GM12801 (cell line): ENCODE measurements around the gene GPC6.

Experiments used
- TF ChIP-seq, protein P1 (sequence below): IDR thresholded peaks from one replicate; pipeline ENCODE4 v1.5.1; 2011; ENCODE audit warnings: control low read depth; ENCODE audit not compliant: insufficient read length; ENCODE audit errors: extremely low read depth

The GPC6 gene

DNA sequence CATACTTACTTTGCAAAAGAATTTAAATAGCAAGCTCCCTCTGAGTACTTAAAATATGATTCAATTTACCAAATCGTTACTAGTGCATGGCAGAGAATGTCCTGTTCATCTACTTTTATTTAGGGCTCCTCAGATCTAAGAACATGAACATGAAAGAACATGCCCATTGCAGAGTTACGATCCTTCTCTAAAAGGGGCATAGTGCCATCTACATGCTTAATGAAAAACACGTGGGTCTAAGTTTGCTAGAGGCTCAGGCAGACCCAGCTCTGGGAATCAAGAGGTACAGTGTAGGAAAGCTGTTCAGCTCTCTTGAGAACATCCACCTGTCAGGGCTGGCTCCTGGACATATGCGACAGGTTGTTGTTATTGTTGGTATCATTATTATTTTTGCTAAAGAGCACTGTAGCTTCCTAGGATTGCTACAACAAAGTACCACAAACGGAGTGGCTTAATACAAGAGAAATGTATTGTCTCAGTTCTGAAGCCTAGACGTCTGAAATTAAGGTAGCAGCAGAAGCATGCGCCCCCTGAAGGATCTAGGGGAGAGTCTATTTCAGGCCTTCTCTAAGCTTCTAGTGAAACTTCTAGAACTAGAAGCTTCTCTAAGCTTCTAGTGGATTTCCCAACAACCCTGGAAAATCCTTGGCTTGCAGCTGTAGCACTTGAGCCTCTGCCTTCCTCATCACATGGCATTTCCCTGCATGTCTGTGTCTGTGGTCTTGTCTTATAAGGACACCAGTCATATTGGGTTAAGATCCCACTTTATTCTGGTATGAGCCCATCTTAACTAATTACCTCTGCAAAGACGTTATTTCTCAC, 1119.0 kb downstream of the GPC6 start:
- TF ChIP-seq, protein P1, sequence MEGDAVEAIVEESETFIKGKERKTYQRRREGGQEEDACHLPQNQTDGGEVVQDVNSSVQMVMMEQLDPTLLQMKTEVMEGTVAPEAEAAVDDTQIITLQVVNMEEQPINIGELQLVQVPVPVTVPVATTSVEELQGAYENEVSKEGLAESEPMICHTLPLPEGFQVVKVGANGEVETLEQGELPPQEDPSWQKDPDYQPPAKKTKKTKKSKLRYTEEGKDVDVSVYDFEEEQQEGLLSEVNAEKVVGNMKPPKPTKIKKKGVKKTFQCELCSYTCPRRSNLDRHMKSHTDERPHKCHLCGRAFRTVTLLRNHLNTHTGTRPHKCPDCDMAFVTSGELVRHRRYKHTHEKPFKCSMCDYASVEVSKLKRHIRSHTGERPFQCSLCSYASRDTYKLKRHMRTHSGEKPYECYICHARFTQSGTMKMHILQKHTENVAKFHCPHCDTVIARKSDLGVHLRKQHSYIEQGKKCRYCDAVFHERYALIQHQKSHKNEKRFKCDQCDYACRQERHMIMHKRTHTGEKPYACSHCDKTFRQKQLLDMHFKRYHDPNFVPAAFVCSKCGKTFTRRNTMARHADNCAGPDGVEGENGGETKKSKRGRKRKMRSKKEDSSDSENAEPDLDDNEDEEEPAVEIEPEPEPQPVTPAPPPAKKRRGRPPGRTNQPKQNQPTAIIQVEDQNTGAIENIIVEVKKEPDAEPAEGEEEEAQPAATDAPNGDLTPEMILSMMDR, result no peak

DNA sequence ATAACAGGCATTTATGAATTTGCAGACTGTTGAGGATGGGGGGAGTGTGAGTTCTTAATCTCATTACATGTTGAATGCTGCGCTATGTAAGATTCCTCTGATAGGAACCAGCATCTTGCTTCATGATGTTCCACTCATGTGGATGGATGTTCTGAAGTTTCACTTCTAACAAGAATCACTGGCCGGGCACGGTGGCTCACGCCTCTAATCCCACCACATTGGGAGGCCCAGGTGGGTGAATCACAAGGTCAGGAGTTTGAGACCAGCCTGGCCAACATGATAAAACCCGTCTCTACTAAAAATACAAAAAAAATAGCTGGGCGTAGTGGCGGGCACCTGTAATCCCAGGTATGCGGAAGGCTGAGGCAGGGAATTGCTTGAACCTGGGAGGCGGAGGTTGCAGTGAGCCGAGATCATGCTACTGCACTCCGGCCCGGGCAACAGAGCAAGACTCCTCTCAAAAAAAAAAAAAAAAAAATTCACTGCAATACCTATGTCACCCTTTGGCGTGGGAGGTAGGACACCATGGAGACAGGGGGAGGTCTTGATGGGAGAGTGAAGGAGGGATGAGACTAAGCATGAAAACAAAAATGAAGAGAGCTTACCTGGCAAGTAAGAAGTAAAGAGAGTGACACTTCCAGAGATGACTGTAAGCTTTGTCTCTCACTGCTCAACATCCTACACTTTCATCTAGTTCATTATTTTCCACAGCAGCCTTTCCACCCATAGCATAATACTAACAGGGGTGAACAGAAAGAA, 1119.8 kb downstream of the GPC6 start:
- TF ChIP-seq, protein P1, result no peak

DNA sequence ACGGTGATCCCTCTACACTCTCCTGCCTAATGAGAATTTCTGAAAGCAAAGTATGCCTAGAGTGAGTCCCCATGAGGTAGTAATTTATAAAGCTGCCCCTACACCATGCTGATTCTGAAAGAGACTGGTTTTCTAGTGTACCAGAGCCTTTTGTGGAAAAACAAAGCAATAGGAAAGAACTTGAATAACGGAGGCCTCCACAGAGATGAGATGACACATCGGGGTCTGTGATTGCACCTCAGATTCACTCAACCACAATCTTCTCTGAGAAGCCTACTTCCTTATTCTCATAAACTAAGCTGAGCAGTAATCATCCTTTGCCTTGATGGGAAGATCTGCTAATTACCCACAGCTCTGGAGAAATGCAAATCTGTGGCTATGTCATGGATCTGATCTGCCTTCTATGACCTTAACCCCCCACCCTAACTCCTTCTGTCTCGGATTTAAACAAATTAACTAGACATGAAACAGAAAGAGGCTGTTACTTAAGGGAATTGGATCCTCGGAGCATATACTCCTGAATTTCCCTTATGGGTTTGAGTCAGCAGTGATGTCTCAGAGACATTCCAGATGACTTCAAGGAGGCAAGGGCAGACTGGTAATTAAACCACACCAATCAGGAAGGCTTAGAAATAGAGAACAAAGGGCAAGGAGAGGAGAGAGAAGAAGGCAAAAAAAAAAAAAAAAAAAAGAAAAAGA, 1124.8 kb downstream of the GPC6 start:
- TF ChIP-seq, protein P1, result no peak

DNA sequence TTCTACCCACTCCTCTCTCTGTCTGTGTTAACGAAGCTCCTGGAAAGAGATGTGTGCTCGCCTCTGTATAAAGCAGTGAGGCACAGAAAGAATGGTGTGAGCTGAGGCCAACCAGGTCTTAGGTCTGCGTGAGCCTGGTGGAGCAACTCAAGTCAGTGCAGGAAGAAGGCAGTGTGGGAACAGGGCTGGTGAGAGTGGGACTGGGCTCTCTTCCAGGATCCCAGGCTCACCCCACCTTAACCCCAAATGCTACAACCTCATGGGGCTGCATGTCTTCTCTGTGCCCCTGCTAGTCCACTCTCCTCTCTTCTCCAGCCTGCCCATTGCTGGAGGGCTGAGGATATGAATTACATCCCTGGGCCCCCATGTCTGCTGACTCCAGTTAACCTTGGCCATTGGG, 1125.5 kb downstream of the GPC6 start:
- TF ChIP-seq, protein P1, result no peak

DNA sequence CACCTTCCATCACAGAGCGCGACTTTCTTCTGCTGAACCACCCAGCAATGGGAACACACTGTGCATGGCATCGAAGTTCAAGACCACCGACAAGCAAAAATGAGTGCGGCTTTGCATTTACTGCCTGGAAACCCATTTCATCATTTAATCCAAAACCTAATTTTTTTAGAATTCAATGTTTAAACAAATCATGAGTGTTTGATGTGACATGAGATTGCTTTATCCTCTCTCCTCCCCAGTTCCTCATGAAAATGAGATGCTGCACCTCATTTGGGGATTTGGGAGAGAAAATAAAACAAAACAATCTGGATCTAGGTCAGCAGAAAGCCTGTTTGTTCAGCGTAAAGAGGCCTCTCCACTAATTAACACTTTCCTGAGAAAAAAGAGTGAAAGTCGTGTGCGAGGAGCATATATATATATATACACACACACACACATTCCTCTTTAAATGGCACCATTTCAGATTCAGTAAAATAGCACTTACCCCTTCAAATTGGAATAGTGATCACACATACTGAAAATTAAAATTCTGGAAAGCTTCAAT, 1126.6 kb downstream of the GPC6 start:
- TF ChIP-seq, protein P1, result no peak

DNA sequence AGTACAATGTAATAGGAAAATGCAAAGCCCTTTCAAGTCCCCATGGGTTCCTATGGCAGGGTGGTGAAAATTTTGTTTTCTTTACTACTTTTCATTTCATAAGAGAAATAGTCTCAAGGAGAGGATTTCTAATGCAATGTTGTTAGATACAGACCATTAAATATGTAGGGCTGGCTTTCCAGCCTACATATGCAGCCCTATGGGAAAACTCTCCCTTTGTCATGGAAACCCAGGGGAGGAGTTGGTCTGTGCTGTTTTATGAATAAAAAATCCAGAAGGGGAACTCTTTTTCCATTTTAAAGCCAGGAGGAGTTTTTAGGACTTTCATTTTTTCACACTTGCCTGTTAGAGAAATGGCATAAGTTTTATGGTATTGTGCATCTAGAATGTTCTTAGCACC, 1133.3 kb downstream of the GPC6 start:
- TF ChIP-seq, protein P1, result no peak

DNA sequence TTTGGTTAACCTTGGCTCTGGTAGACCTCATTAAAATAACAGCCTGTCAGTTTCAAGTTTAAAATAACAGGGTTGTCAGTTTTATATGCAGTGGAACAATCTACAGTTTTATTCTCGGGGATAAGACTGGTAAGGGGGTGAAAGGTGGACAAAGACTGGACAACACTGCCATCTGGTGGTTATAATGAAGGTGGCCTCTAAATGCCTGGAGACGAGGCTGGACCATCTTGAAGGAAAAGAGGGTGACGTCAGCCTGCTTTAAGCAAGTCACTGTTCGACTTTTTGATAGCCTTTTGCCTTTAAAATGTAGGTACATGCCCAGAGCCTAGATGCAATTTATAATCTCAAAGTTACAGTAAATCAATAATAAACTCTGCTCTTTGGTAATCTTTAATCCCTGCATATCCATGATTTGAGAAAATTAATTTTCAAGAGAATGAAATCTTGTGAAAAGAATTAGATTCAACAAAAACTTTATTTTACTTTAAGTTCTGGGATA, 1135.9 kb downstream of the GPC6 start:
- TF ChIP-seq, protein P1, result no peak
